Breast epithelium (tissue), 4 donors: Measurements from ENCODE around the gene SERPINA3. TPM values are rescaled to one million over a fixed set of nuclear protein-coding genes. Genes with fewer than 3 reads are reported as not detected.
A peak's percentile ranks its signal among the peaks of the same experiment; 100 is the strongest.

Source experiments
- DNase-seq, 2 donors: peaks; one replicate each; pipeline ENCODE4 v3.0.0-alpha.2; 2019; ENCODE audit warnings: low spot score in 2 of 2
- H3K27ac ChIP-seq, 2 donors: fragments of 200-600 bp; sonication (generic) in 1 of 2; one replicate each; pipeline ENCODE4 v1.5.1; 2016 to 2019; ENCODE audit warnings: mild to moderate bottlenecking in 1 of 2
- H3K27me3 ChIP-seq, 2 donors: fragments of 200-600 bp; sonication (generic) in 1 of 2; one replicate each; pipeline versions ENCODE4 v1.5.1 to v1.6.0; 2017 to 2019; ENCODE audit warnings: control low read depth in 1 of 2, mild to moderate bottlenecking in 1 of 2
- H3K36me3 ChIP-seq: fragments of 200-600 bp; one replicate; pipeline ENCODE4 v1.5.1; 2019
- H3K4me1 ChIP-seq, 2 donors: fragments of 200-600 bp; sonication (generic); one replicate each; pipeline ENCODE4 v1.5.1; 2016 to 2019; ENCODE audit warnings: control low read depth in 1 of 2
- H3K4me3 ChIP-seq, 3 donors: fragments of 200-600 bp; sonication (generic); 1 replicate in 2 of 3; 2 replicates in 1 of 3; pipeline ENCODE4 v1.5.1; 2016 to 2019; ENCODE audit warnings: mild to moderate bottlenecking in 3 of 3, moderate library complexity in 2 of 3
- H3K9me3 ChIP-seq, 2 donors: fragments of 200-600 bp; sonication (generic) in 1 of 2; one replicate each; pipeline ENCODE4 v1.5.1; 2016 to 2019; ENCODE audit warnings: control low read depth in 1 of 2
- POLR2A ChIP-seq: fragments of 450-650 bp; IDR thresholded peaks from one replicate; pipeline ENCODE4 v1.6.1; 2016; ENCODE audit warnings: antibody characterized with exemption, mild to moderate bottlenecking, moderate library complexity
- POLR2AphosphoS5 ChIP-seq, 3 donors: sonication (generic); formaldehyde crosslinking; IDR thresholded peaks; one replicate each; pipeline ENCODE4 v1.6.1; 2017; ENCODE audit warnings: antibody characterized with exemption in 3 of 3
- intact Hi-C: fragments of 100-400 bp; cut with DNase I; formaldehyde crosslinking; loops from one replicate; pipeline ENCODE4 v1.15.1; 2023; ENCODE audit warnings: low total_unique reads
- total RNA-seq, 3 donors: library from RNA; depleted of rRNA; stranded (reverse); fragments of >200 nt; gene quantifications; one replicate each; pipeline ENCODE4 v1.1.0, GENCODE V29; 2016
- TF ChIP-seq, protein P1 (sequence below), 3 donors: fragments of 450-650 bp; IDR thresholded peaks; one replicate each; pipeline ENCODE4 v1.5.1; 2016 to 2017; ENCODE audit warnings: antibody characterized with exemption in 3 of 3, mild to moderate bottlenecking in 3 of 3, moderate library complexity in 3 of 3

The SERPINA3 gene
- total RNA-seq, 3 donors from 2014 or later = 88.7 to 1,840 (median 1,497) TPM

GRCh38 chr14:94641632-94641955, 29.4 kb downstream of the SERPINA3 start:
- intact Hi-C loops = no loop called here

GRCh38 chr14:94643316-94644101, 31.3 kb downstream of the SERPINA3 start:
- no peak overlapping the region for H3K4me3 ChIP-seq

More at GRCh38 chr14:94641632-94641955, 29.4 kb downstream of the SERPINA3 start:
- no peaks in the 10 kb centered on the region for H3K4me1 ChIP-seq
- no peaks in the 10 kb centered on the region for H3K9me3 ChIP-seq
- no peak for DNase-seq
- no peak overlapping the region for H3K27ac ChIP-seq
- H3K36me3 ChIP-seq = no peaks in the 10 kb centered on the region
- H3K4me3 ChIP-seq = no peak overlapping the region
- no peak for TF ChIP-seq POLR2A
- TF ChIP-seq, protein P1, sequence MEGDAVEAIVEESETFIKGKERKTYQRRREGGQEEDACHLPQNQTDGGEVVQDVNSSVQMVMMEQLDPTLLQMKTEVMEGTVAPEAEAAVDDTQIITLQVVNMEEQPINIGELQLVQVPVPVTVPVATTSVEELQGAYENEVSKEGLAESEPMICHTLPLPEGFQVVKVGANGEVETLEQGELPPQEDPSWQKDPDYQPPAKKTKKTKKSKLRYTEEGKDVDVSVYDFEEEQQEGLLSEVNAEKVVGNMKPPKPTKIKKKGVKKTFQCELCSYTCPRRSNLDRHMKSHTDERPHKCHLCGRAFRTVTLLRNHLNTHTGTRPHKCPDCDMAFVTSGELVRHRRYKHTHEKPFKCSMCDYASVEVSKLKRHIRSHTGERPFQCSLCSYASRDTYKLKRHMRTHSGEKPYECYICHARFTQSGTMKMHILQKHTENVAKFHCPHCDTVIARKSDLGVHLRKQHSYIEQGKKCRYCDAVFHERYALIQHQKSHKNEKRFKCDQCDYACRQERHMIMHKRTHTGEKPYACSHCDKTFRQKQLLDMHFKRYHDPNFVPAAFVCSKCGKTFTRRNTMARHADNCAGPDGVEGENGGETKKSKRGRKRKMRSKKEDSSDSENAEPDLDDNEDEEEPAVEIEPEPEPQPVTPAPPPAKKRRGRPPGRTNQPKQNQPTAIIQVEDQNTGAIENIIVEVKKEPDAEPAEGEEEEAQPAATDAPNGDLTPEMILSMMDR (IDR thresholded peaks at IDR 0.05) = no peak
- no peak for TF ChIP-seq POLR2AphosphoS5 (IDR thresholded peaks at IDR 0.05)
- H3K27me3 ChIP-seq = no peaks in the 10 kb centered on the region

DNA sequence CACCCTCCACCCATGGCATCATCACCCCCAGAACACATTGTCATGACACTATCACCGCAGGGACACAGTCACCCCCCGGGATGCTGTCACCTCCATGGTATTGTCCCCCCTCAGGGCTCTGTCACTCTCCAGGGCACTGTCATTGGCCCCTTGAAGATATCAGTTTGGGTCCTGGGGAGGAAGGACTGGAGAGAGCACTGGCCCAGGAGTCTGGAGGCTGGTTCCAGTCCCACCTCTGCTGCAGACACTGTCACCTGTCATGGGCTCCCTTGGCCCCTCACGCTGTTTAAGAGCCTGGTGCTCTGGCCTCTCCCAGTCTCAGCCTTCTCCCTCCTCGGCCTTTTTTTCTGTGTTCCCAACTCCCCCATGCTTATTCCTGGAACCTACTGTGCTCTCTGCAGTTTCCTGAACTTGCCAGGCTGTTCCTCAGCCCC, 31.9 kb downstream of the SERPINA3 start:
- intact Hi-C loops = no loop called here
- DNase-seq = no peak
- no peaks in the 10 kb centered on the region for H3K27me3 ChIP-seq
- no peaks in the 10 kb centered on the region for H3K4me1 ChIP-seq
- peaks cover 8 to 13% of the 10 kb centered on the region in 2 donors for H3K9me3 ChIP-seq
- no peak overlapping the region for H3K4me3 ChIP-seq
- no peaks in the 10 kb centered on the region for H3K36me3 ChIP-seq
- H3K27ac ChIP-seq = no peak overlapping the region
- TF ChIP-seq, protein P1 (IDR thresholded peaks at IDR 0.05) = no peak

More at GRCh38 chr14:94643316-94644101, 31.3 kb downstream of the SERPINA3 start:
- Histone ChIP-seq H3K4me1 (no peaks in the 10 kb centered on the region), H3K27ac (no peak overlapping the region), H3K9me3 (peaks cover 2 to 7% of the 10 kb centered on the region in 2 donors), H3K27me3 (no peaks in the 10 kb centered on the region), H3K36me3 (no peaks in the 10 kb centered on the region)
- intact Hi-C loops = no loop called here
- no peak for DNase-seq
- TF ChIP-seq, protein P1 (IDR thresholded peaks at IDR 0.05) = no peak
- TF ChIP-seq POLR2A = no peak
- no peak for TF ChIP-seq POLR2AphosphoS5 (IDR thresholded peaks at IDR 0.05)

- H3K9me3 ChIP-seq = peaks cover 12 to 14% of the 10 kb centered on the region in 2 donors
- DNase-seq = peak in 1 of 2 donors; percentile 3
- TF ChIP-seq POLR2AphosphoS5 (IDR thresholded peaks at IDR 0.05) (no peak), POLR2A (no peak)
- TF ChIP-seq, protein P1 (IDR thresholded peaks at IDR 0.05) = no peak
- intact Hi-C loops = no loop called here
- no peaks in the 10 kb centered on the region for H3K4me1 ChIP-seq
- no peaks in the 10 kb centered on the region for H3K27me3 ChIP-seq
- no peak overlapping the region for H3K27ac ChIP-seq
- H3K36me3 ChIP-seq = no peaks in the 10 kb centered on the region
- no peak overlapping the region for H3K4me3 ChIP-seq
Observed at GRCh38 chr14:94646066-94646465, 33.9 kb downstream of the SERPINA3 start.

GRCh38 chr14:94646481-94646880, 34.3 kb downstream of the SERPINA3 start:
- Histone ChIP-seq H3K36me3 (no peaks in the 10 kb centered on the region), H3K27me3 (no peaks in the 10 kb centered on the region), H3K9me3 (peaks cover 12 to 14% of the 10 kb centered on the region in 2 donors), H3K4me3 (no peak overlapping the region), H3K27ac (no peak overlapping the region), H3K4me1 (no peaks in the 10 kb centered on the region)
- intact Hi-C loops = no loop called here
- TF ChIP-seq POLR2AphosphoS5 (IDR thresholded peaks at IDR 0.05) = no peak
- no peak for TF ChIP-seq POLR2A
- TF ChIP-seq, protein P1 (IDR thresholded peaks at IDR 0.05) = no peak
- DNase-seq = peak in 1 of 2 donors; percentile 7
